Kidney (tissue), 14 donors: ENCODE data around the gene PDLIM7. TPM values are rescaled to one million over a fixed set of nuclear protein-coding genes. Genes with fewer than 3 reads are reported as not detected.

Experiments
- DNase-seq, 5 donors: peaks; one replicate each; pipeline ENCODE4 v3.0.0-alpha.2; 2013 to 2020
- FAIRE-seq: peaks from 2 replicates; lab custom pipeline; 2012; peaks lifted over from hg19 to GRCh38; lab: Jason Lieb, UNC
- H3K27ac ChIP-seq, 2 donors: one replicate each; pipeline ENCODE4 v1.7.0; 2013; ENCODE audit warnings: low read depth in 2 of 2, low read length in 2 of 2, inconsistent platforms in 1 of 2
- H3K27me3 ChIP-seq: one replicate; pipeline ENCODE4 v1.7.1; 2013; ENCODE audit warnings: low read length, inconsistent platforms; ENCODE audit not compliant: control insufficient read depth, insufficient read depth
- H3K36me3 ChIP-seq, 3 donors: one replicate each; pipeline versions ENCODE4 v1.7.0 to v1.7.1; 2013; ENCODE audit warnings: low read length in 3 of 3, control low read depth in 1 of 3, inconsistent platforms in 1 of 3; ENCODE audit not compliant: insufficient read depth in 3 of 3, control insufficient read depth in 2 of 3
- H3K4me1 ChIP-seq, 3 donors: one replicate each; pipeline versions ENCODE4 v1.7.0 to v1.7.1; 2013; ENCODE audit warnings: low read length in 3 of 3, inconsistent platforms in 1 of 3, low read depth in 1 of 3; ENCODE audit not compliant: control insufficient read depth in 2 of 3, insufficient read depth in 2 of 3
- H3K4me3 ChIP-seq, 3 donors: one replicate each; pipeline versions ENCODE4 v1.7.0 to v1.8.1; 2013; ENCODE audit warnings: low read length in 3 of 3, control low read depth in 1 of 3, inconsistent platforms in 1 of 3
- H3K9ac ChIP-seq, 3 donors: one replicate each; pipeline versions ENCODE4 v1.7.0 to v1.7.1; 2013; ENCODE audit warnings: low read length in 3 of 3, control low read depth in 1 of 3, inconsistent platforms in 1 of 3
- H3K9me3 ChIP-seq, 3 donors: one replicate each; pipeline versions ENCODE4 v1.7.0 to v1.7.1; 2013; ENCODE audit warnings: low read length in 3 of 3, control low read depth in 1 of 3, inconsistent platforms in 1 of 3; ENCODE audit not compliant: control insufficient read depth in 2 of 3, insufficient read depth in 1 of 3
- intact Hi-C: fragments of 100-400 bp; cut with DNase I; formaldehyde crosslinking; loops from one replicate; pipeline ENCODE4 v1.11.1; 2022
- polyA plus RNA-seq: library from polyadenylated mRNA; stranded (reverse); fragments of 350-450 nt; fragmentation: Illumina TruSeq; extraction: RNeasy Lipid Tissue Mini Kit (QIAGEN cat#74804); gene quantifications from one replicate; pipeline ENCODE4 v1.2.3, GENCODE V29; 2014; ENCODE audit warnings: low read depth, low replicate concordance; ENCODE audit not compliant: insufficient read depth
- total RNA-seq: library from RNA; stranded (reverse); fragmentation: NEBNext Ultra II Directional; extraction: Animal tissue kit (Norgen Biotek cat#: 25700); gene quantifications from one replicate; pipeline ENCODE4 v1.2.1, GENCODE V29; 2021
- TF ChIP-seq, protein P1 (sequence below): IDR thresholded peaks from 3 replicates; pipeline ENCODE4 v1.5.1; 2012; ENCODE audit warnings: mild to moderate bottlenecking, moderate library complexity, borderline replicate concordance; ENCODE audit not compliant: insufficient read depth; ENCODE audit errors: extremely low read depth
- donor health status: control.
- donor health status: control.
- donor health status: control.
- donor health status: control.
- donor health status: control.
- donor health status: DM: yes; HTN: yes; CAD: no.
- donor health status: Normal renal cell carcinoma (clear cell type).

Gene PDLIM7
- total and polyA plus RNA-seq, 2 donors from 2014 or later: 46.4 to 89.7 TPM

DNA sequence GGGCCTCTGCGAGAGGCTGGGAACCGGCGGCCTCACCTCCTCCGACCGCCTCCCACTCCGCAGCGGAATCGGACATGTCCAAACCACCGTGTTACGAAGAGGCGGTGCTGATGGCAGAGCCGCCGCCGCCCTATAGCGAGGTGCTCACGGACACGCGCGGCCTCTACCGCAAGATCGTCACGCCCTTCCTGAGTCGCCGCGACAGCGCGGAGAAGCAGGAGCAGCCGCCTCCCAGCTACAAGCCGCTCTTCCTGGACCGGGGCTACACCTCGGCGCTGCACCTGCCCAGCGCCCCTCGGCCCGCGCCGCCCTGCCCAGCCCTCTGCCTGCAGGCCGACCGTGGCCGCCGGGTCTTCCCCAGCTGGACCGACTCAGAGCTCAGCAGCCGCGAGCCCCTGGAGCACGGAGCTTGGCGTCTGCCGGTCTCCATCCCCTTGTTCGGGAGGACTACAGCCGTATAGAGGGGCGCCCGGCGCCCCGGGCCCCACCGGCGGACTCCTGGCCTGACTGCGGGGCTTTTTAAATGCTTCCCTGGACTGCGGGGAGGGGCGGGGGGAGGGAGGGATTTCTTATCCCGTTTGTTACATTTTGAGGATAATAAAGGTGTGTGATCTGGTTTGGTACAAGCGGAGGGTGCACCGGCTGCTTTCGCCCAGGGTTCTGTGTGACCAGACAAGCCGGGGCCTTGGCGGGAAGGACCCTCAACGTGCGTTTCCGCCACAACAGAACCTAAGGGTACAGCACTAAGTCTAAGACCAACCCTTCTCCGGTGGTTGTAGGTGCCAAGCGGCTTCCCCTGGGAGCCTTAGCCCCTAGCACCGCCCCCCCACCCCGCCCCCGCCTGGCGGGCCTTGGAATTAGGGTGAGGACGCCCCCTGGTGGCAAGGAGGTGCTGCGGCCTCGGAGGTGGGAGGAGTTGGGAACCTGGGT is 41.5 kb downstream of the PDLIM7 start:
- peak overlapping the region; percentile 24 to 76 (median 59) for H3K4me3 ChIP-seq
- peak overlapping the region in 1 of 3 donors; percentile 34 for H3K9ac ChIP-seq
- H3K9me3 ChIP-seq: no peaks in the 10 kb centered on the region
- peaks cover 0 to 13% (median 0%) of the 10 kb centered on the region in 3 donors for H3K4me1 ChIP-seq
- peak overlapping the region; percentile 43 to 72 for H3K27ac ChIP-seq
- TF ChIP-seq, protein P1, sequence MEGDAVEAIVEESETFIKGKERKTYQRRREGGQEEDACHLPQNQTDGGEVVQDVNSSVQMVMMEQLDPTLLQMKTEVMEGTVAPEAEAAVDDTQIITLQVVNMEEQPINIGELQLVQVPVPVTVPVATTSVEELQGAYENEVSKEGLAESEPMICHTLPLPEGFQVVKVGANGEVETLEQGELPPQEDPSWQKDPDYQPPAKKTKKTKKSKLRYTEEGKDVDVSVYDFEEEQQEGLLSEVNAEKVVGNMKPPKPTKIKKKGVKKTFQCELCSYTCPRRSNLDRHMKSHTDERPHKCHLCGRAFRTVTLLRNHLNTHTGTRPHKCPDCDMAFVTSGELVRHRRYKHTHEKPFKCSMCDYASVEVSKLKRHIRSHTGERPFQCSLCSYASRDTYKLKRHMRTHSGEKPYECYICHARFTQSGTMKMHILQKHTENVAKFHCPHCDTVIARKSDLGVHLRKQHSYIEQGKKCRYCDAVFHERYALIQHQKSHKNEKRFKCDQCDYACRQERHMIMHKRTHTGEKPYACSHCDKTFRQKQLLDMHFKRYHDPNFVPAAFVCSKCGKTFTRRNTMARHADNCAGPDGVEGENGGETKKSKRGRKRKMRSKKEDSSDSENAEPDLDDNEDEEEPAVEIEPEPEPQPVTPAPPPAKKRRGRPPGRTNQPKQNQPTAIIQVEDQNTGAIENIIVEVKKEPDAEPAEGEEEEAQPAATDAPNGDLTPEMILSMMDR: peak; percentile 91
- intact Hi-C loops: no loop called here
- H3K36me3 ChIP-seq: no peaks in the 10 kb centered on the region
- no peaks in the 10 kb centered on the region for H3K27me3 ChIP-seq
- DNase-seq (peak; percentile 95 to 98 (median 97)), FAIRE-seq (no peak)

- Histone ChIP-seq H3K27me3 (no peaks in the 10 kb centered on the region), H3K27ac (peak overlapping the region in 1 of 2 donors; percentile 72), H3K36me3 (no peaks in the 10 kb centered on the region), H3K4me3 (peak overlapping the region; percentile 3 to 59 (median 46)), H3K9me3 (no peaks in the 10 kb centered on the region), H3K4me1 (peaks cover 0 to 13% (median 0%) of the 10 kb centered on the region in 3 donors), H3K9ac (peak overlapping the region in 1 of 3 donors; percentile 34)
- no peak for FAIRE-seq
- peak; percentile 89 to 95 (median 93) for DNase-seq
- TF ChIP-seq, protein P1: peak; percentile 74
- intact Hi-C loops: no loop called here
Observed at GRCh38 chr5:177455036-177455660, 42.3 kb downstream of the PDLIM7 start.

- H3K36me3 ChIP-seq: no peaks in the 10 kb centered on the region
- H3K9me3 ChIP-seq: no peaks in the 10 kb centered on the region
- peak overlapping the region in 1 of 2 donors; percentile 11 for H3K27ac ChIP-seq
- no peaks in the 10 kb centered on the region for H3K27me3 ChIP-seq
- TF ChIP-seq, protein P1: peak; percentile 97
- intact Hi-C loops: loop anchor here (5.0 kb wide), 1 partner anchor 47 kb away; the partner anchor contains the start of gene F12
- H3K4me3 ChIP-seq: peak overlapping the region in 2 of 3 donors; percentile 46 to 59
- peaks cover 0 to 13% (median 0%) of the 10 kb centered on the region in 3 donors for H3K4me1 ChIP-seq
- peak overlapping the region in 2 of 3 donors; percentile 25 to 26 for H3K9ac ChIP-seq
- FAIRE-seq (no peak), DNase-seq (peak; percentile 94 to 97 (median 95))
Observed at GRCh38 chr5:177454397-177455035, 42.9 kb downstream of the PDLIM7 start.
